GM12878 (cell line): ENCODE measurements around the gene CKAP5.

ENCODE experiments used
- ASH2L ChIP-seq: fragments of 300-600, 200-600 bp; sonication (generic); IDR thresholded peaks from 2 replicates; pipeline ENCODE4 v1.6.1; 2017; ENCODE audit warnings: low read depth, mild to moderate bottlenecking, borderline replicate concordance
- CEBPB ChIP-seq, 2 experiments: fragments of 150-350 bp in 1 of 2; IDR thresholded peaks; 2 replicates each; pipeline ENCODE4 v1.6.1; 2012 to 2014; ENCODE audit warnings: low read depth in 2 of 2, low read length in 2 of 2, borderline replicate concordance in 1 of 2, inconsistent platforms in 1 of 2
- CTCF ChIP-seq, 3 experiments: IDR thresholded peaks in 2 of 3; conservative IDR thresholded peaks in 1 of 3; 2 replicates each; pipeline ENCODE4 v1.5.1; 2011; ENCODE audit warnings: low read depth in 3 of 3, low read length in 3 of 3, mild to moderate bottlenecking in 3 of 3, control low read depth in 2 of 3, moderate library complexity in 2 of 3, inconsistent platforms in 1 of 3, mixed read lengths in 1 of 3; ENCODE audit not compliant: control insufficient read depth in 2 of 3, insufficient read depth in 1 of 3; ENCODE audit errors: extremely low read depth in 1 of 3
- DPF2 ChIP-seq: fragments of 450-650 bp; IDR thresholded peaks from 2 replicates; pipeline ENCODE4 v1.6.1; 2017; ENCODE audit warnings: mild to moderate bottlenecking
- EP300 ChIP-seq, 2 experiments: fragments of 150-350 bp in 1 of 2; IDR thresholded peaks; 2 replicates each; pipeline ENCODE4 v1.6.1; 2011 to 2012; ENCODE audit warnings: low read depth in 2 of 2, low read length in 2 of 2, borderline replicate concordance in 1 of 2, improper control_type of control experiment in 1 of 2, inconsistent platforms in 1 of 2; ENCODE audit not compliant: control insufficient read depth in 1 of 2
- KAT2A ChIP-seq: conservative IDR thresholded peaks from 2 replicates; pipeline ENCODE4 v1.6.1; 2011; ENCODE audit warnings: low read depth, low read length; ENCODE audit not compliant: control insufficient read depth
- LARP7 ChIP-seq: fragments of 450-650 bp; IDR thresholded peaks from 2 replicates; pipeline ENCODE4 v1.6.1; 2017; ENCODE audit warnings: mild to moderate bottlenecking
- STAT1 ChIP-seq: fragments of 450-650 bp; conservative IDR thresholded peaks from 2 replicates; pipeline ENCODE4 v1.6.1; 2014; ENCODE audit warnings: antibody characterized with exemption, mild to moderate bottlenecking
- ZBED1 ChIP-seq: IDR thresholded peaks from 2 replicates; pipeline ENCODE4 v1.6.1; 2016; ENCODE audit warnings: borderline replicate concordance
- ZNF274 ChIP-seq: IDR thresholded peaks from one replicate; pipeline ENCODE4 v1.8.0; 2011; ENCODE audit not compliant: insufficient read length, insufficient read depth
- TF ChIP-seq, protein P1 (sequence below): fragments of 450-650 bp; IDR thresholded peaks from 2 replicates; pipeline ENCODE4 v1.6.1; 2014; ENCODE audit warnings: mild to moderate bottlenecking

GRCh38 chr11:46719048-46719542 is 127.0 kb downstream of the CKAP5 start, which contains the start of gene F2:
- TF ChIP-seq STAT1 = no peak
- TF ChIP-seq KAT2A = no peak
- TF ChIP-seq LARP7 = no peak
- TF ChIP-seq CTCF (IDR thresholded peaks at IDR 0.05 in 2 of 3, conservative IDR thresholded peaks at IDR 0.05 in 1 of 3; ENCODE audit: control insufficient read depth in 2 of 3, extremely low read depth in 1 of 3, insufficient read depth in 1 of 3, low read depth in 3 of 3, low read length in 3 of 3) = no peak
- no peak for TF ChIP-seq ZBED1
- no peak for TF ChIP-seq CEBPB (IDR thresholded peaks at IDR 0.05; ENCODE audit: borderline replicate concordance in 1 of 2, low read depth in 2 of 2, low read length in 2 of 2)
- no peak for TF ChIP-seq EP300 (IDR thresholded peaks at IDR 0.05; ENCODE audit: borderline replicate concordance in 1 of 2, control insufficient read depth in 1 of 2, low read depth in 2 of 2, low read length in 2 of 2)
- TF ChIP-seq DPF2 = no peak
- no peak for TF ChIP-seq ASH2L
- TF ChIP-seq, protein P1, sequence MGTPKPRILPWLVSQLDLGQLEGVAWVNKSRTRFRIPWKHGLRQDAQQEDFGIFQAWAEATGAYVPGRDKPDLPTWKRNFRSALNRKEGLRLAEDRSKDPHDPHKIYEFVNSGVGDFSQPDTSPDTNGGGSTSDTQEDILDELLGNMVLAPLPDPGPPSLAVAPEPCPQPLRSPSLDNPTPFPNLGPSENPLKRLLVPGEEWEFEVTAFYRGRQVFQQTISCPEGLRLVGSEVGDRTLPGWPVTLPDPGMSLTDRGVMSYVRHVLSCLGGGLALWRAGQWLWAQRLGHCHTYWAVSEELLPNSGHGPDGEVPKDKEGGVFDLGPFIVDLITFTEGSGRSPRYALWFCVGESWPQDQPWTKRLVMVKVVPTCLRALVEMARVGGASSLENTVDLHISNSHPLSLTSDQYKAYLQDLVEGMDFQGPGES = no peak
- TF ChIP-seq ZNF274 = no peak
